Trophoblast cell (in vitro differentiated cells and primary cell): Measurements from ENCODE around the gene EFNA5.

Source experiments
- DNase-seq, 2 donors: peaks; one replicate each; pipeline ENCODE4 v3.0.0-alpha.2; 2016
- H2AFZ ChIP-seq: 2 replicates; pipeline ENCODE4 v1.6.1; 2013; ENCODE audit warnings: low read length, moderate library complexity, mild to moderate bottlenecking; ENCODE audit not compliant: insufficient read depth, poor library complexity
- H2AK5ac ChIP-seq: 2 replicates; pipeline ENCODE4 v1.6.1; 2013; ENCODE audit warnings: mild to moderate bottlenecking, low read length
- H2BK120ac ChIP-seq: 2 replicates; pipeline ENCODE4 v1.6.1; 2013; ENCODE audit warnings: low read length, mild to moderate bottlenecking, moderate library complexity; ENCODE audit not compliant: insufficient read depth, poor library complexity
- H2BK12ac ChIP-seq: 2 replicates; pipeline ENCODE4 v1.6.1; 2013; ENCODE audit warnings: mild to moderate bottlenecking, low read length, moderate library complexity
- H2BK5ac ChIP-seq: 2 replicates; pipeline ENCODE4 v1.6.1; 2013; ENCODE audit warnings: low read length, low read depth, moderate library complexity, mild to moderate bottlenecking; ENCODE audit not compliant: poor library complexity
- H3K14ac ChIP-seq: 2 replicates; pipeline ENCODE4 v1.6.1; 2013; ENCODE audit warnings: mild to moderate bottlenecking, low read length
- H3K18ac ChIP-seq: 2 replicates; pipeline ENCODE4 v1.6.1; 2013; ENCODE audit warnings: mild to moderate bottlenecking, low read length
- H3K23ac ChIP-seq: 2 replicates; pipeline ENCODE4 v1.6.1; 2013; ENCODE audit warnings: low read length
- H3K27ac ChIP-seq: 2 replicates; pipeline ENCODE4 v1.5.1; 2013; ENCODE audit warnings: low read depth, mild to moderate bottlenecking, inconsistent platforms, low read length, moderate library complexity
- H3K27me3 ChIP-seq: 2 replicates; pipeline ENCODE4 v1.6.1; 2013; ENCODE audit warnings: inconsistent platforms, mild to moderate bottlenecking, low read length, moderate library complexity; ENCODE audit not compliant: insufficient read depth
- H3K36me3 ChIP-seq, 2 experiments: 1 replicate in 1 of 2; 2 replicates in 1 of 2; pipeline ENCODE4 v1.6.1; 2013; ENCODE audit warnings: low read length in 2 of 2, mild to moderate bottlenecking in 2 of 2, moderate library complexity in 1 of 2; ENCODE audit not compliant: insufficient read depth in 2 of 2, control insufficient read depth in 1 of 2
- H3K4ac ChIP-seq: 2 replicates; pipeline ENCODE4 v1.6.1; 2013; ENCODE audit warnings: low read depth, mild to moderate bottlenecking, low read length, moderate library complexity
- H3K4me1 ChIP-seq, 2 experiments: 1 replicate in 1 of 2; 2 replicates in 1 of 2; pipeline ENCODE4 v1.6.1; 2013; ENCODE audit warnings: low read length in 2 of 2, mild to moderate bottlenecking in 2 of 2, moderate library complexity in 1 of 2; ENCODE audit not compliant: insufficient read depth in 2 of 2, control insufficient read depth in 1 of 2
- H3K4me2 ChIP-seq: 2 replicates; pipeline ENCODE4 v1.6.1; 2013; ENCODE audit warnings: inconsistent platforms, mild to moderate bottlenecking, low read length, moderate library complexity
- H3K4me3 ChIP-seq: 2 replicates; pipeline ENCODE4 v1.5.1; 2013; ENCODE audit warnings: mild to moderate bottlenecking, low read depth, low read length, inconsistent platforms
- H3K79me1 ChIP-seq: one replicate; pipeline ENCODE4 v1.6.1; 2013; ENCODE audit warnings: low read length
- H3K79me2 ChIP-seq: 2 replicates; pipeline ENCODE4 v1.6.1; 2013; ENCODE audit warnings: low read length, mild to moderate bottlenecking; ENCODE audit not compliant: control insufficient read depth, insufficient read depth, poor library complexity
- H3K9ac ChIP-seq: 2 replicates; pipeline ENCODE4 v1.6.1; 2013; ENCODE audit warnings: mild to moderate bottlenecking, low read length
- H3K9me3 ChIP-seq: 2 replicates; pipeline ENCODE4 v1.6.1; 2013; ENCODE audit warnings: low read depth, mild to moderate bottlenecking, control low read depth, inconsistent platforms, low read length; ENCODE audit not compliant: insufficient read depth
- H4K12ac ChIP-seq: 2 replicates; pipeline ENCODE4 v1.6.1; 2013; ENCODE audit warnings: low read depth, mild to moderate bottlenecking, low read length, moderate library complexity
- H4K8ac ChIP-seq: 2 replicates; pipeline ENCODE4 v1.6.1; 2013; ENCODE audit warnings: low read depth, mild to moderate bottlenecking, low read length, moderate library complexity
- H4K91ac ChIP-seq: one replicate; pipeline ENCODE4 v1.6.1; 2013; ENCODE audit warnings: low read depth, mild to moderate bottlenecking, low read length, moderate library complexity
- WGBS: extraction: QIAGEN DNeasy Blood & Tissue Kit; methylation state at CpG from one replicate; pipeline ENCODE4 v1.1.7; 2013; ENCODE audit warnings: missing lambda C conversion rate; ENCODE audit not compliant: insufficient read length, insufficient coverage; ENCODE audit errors: extremely low coverage; 5-methylcytosine and 5-hydroxymethylcytosine counted together

EFNA5 gene

DNA sequence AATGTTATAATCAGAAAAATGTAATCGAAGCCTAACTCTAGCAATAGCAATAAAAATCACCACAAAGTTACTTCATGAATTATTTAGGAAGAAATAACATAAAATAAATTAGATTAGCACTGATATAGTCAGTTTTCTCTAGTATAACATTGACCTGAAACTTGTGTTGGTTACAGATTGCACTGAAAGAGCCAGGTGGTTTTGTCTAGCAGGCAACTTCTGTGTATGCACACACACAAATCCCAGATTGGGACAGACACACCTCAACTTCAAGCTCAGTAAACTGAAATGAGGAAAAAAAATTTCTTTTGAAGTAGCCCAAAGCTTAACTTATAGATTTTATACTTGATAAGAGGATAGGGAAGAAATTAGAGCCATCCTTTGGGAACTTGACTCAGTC is 129.3 kb downstream of the EFNA5 start:
- no peak overlapping the region for H2BK5ac ChIP-seq
- no peak overlapping the region for H4K91ac ChIP-seq
- H3K9me3 ChIP-seq = no peaks in the 10 kb centered on the region
- H2BK12ac ChIP-seq = no peak overlapping the region
- H2BK120ac ChIP-seq = no peak overlapping the region
- no peak overlapping the region for H4K12ac ChIP-seq
- no peak overlapping the region for H3K27ac ChIP-seq
- H3K23ac ChIP-seq = no peak overlapping the region
- no CpG with 5 or more reads among the region's 1 CpG for WGBS
- H3K14ac ChIP-seq = no peak overlapping the region
- DNase-seq = no peak
- no peak overlapping the region for H3K4ac ChIP-seq
- H2AFZ ChIP-seq = no peak overlapping the region
- peaks cover 2% of the 10 kb centered on the region for H3K79me1 ChIP-seq
- no peak overlapping the region for H4K8ac ChIP-seq
- H3K18ac ChIP-seq = no peak overlapping the region
- H3K9ac ChIP-seq = no peak overlapping the region
- H3K36me3 ChIP-seq = no peaks in the 10 kb centered on the region
- no peaks in the 10 kb centered on the region for H3K79me2 ChIP-seq
- no peak overlapping the region for H3K4me3 ChIP-seq
- no peak overlapping the region for H3K4me2 ChIP-seq
- no peak overlapping the region for H2AK5ac ChIP-seq
- no peaks in the 10 kb centered on the region for H3K27me3 ChIP-seq
- H3K4me1 ChIP-seq = peaks cover 0 to 6% of the 10 kb centered on the region in 2 experiments

GRCh38 chr5:107539726-107540330 is 130.9 kb downstream of the EFNA5 start:
- no CpG with 5 or more reads among the region's 4 CpGs for WGBS
- H3K4me2 ChIP-seq = no peak overlapping the region
- peaks cover 2% of the 10 kb centered on the region for H3K79me1 ChIP-seq
- no peak overlapping the region for H3K27ac ChIP-seq
- H2BK5ac ChIP-seq = no peak overlapping the region
- no peaks in the 10 kb centered on the region for H3K79me2 ChIP-seq
- no peak overlapping the region for H4K12ac ChIP-seq
- peak overlapping the region; percentile 24 for H2BK12ac ChIP-seq
- peaks cover 0 to 7% of the 10 kb centered on the region in 2 experiments for H3K4me1 ChIP-seq
- no peak overlapping the region for H3K9ac ChIP-seq
- no peak overlapping the region for H3K4me3 ChIP-seq
- no peak overlapping the region for H2AFZ ChIP-seq
- peak overlapping the region; percentile 14 for H2AK5ac ChIP-seq
- H3K27me3 ChIP-seq = no peaks in the 10 kb centered on the region
- no peak overlapping the region for H3K23ac ChIP-seq
- no peaks in the 10 kb centered on the region for H3K9me3 ChIP-seq
- no peak overlapping the region for H2BK120ac ChIP-seq
- H3K4ac ChIP-seq = no peak overlapping the region
- no peak overlapping the region for H4K91ac ChIP-seq
- H4K8ac ChIP-seq = no peak overlapping the region
- no peak overlapping the region for H3K14ac ChIP-seq
- no peak for DNase-seq
- no peak overlapping the region for H3K18ac ChIP-seq
- no peaks in the 10 kb centered on the region for H3K36me3 ChIP-seq

- Histone ChIP-seq H3K79me1 (peaks cover 2% of the 10 kb centered on the region), H2AFZ (no peak overlapping the region), H3K36me3 (no peaks in the 10 kb centered on the region), H3K14ac (no peak overlapping the region), H3K27me3 (no peaks in the 10 kb centered on the region), H3K4me2 (no peak overlapping the region), H4K12ac (no peak overlapping the region), H3K79me2 (no peaks in the 10 kb centered on the region), H2BK5ac (no peak overlapping the region), H2AK5ac (no peak overlapping the region), H3K27ac (no peak overlapping the region), H4K91ac (no peak overlapping the region), H3K23ac (no peak overlapping the region), H3K18ac (no peak overlapping the region), H3K9ac (no peak overlapping the region), H3K4ac (no peak overlapping the region), H4K8ac (no peak overlapping the region), H2BK120ac (no peak overlapping the region), H3K9me3 (no peaks in the 10 kb centered on the region), H3K4me3 (no peak overlapping the region), H2BK12ac (no peak overlapping the region), H3K4me1 (peaks cover 0 to 7% of the 10 kb centered on the region in 2 experiments)
- DNase-seq = no peak
- WGBS = no CpG with 5 or more reads among the region's 5 CpGs
Measured at GRCh38 chr5:107538805-107539445, 131.8 kb downstream of the EFNA5 start.

DNA sequence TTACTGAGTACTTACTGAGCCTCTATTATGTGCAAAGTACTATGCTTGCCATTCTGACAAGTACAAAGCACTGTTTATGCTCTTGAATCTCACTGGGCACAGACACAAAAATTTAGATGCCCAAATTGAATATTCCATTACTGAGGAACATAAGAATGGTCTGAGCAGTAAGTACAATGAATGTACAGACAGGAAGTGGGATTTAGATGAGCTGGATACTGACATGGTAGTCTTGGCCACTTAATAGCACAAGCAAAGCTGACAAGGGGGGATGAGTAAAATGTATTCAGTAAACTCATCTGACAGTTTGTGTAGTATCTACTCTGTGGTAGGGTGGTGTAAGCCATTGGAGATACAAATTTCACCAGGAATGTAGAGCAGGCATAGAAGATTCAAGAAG is 132.4 kb downstream of the EFNA5 start:
- Histone ChIP-seq H2AFZ (no peak overlapping the region), H4K12ac (no peak overlapping the region), H4K91ac (no peak overlapping the region), H2BK120ac (no peak overlapping the region), H3K27ac (no peak overlapping the region), H3K18ac (no peak overlapping the region), H3K4me2 (no peak overlapping the region), H3K4me3 (no peak overlapping the region), H3K79me1 (peaks cover 2% of the 10 kb centered on the region), H4K8ac (no peak overlapping the region), H3K4ac (no peak overlapping the region), H2BK12ac (no peak overlapping the region), H3K36me3 (no peaks in the 10 kb centered on the region), H3K4me1 (peaks cover 0 to 7% of the 10 kb centered on the region in 2 experiments), H2AK5ac (no peak overlapping the region), H3K9ac (no peak overlapping the region), H3K79me2 (no peaks in the 10 kb centered on the region), H3K23ac (no peak overlapping the region), H2BK5ac (no peak overlapping the region), H3K9me3 (no peaks in the 10 kb centered on the region), H3K27me3 (no peaks in the 10 kb centered on the region), H3K14ac (no peak overlapping the region)
- DNase-seq = no peak
